NB4 (cell line): ENCODE results near the gene TRMT11.

Experiments
- DNase-seq: peaks from one replicate; pipeline ENCODE4 v3.0.0; 2010; ENCODE audit warnings: low read depth
- H3K4me3 ChIP-seq: one replicate; pipeline ENCODE4 v1.5.1; 2011; ENCODE audit warnings: mild to moderate bottlenecking, low read depth, low read length, moderate library complexity
- MYC ChIP-seq: IDR thresholded peaks from 2 replicates; pipeline ENCODE4 v1.6.1; 2011; ENCODE audit warnings: low read depth, low read length
- POLR2A ChIP-seq: IDR thresholded peaks from 2 replicates; pipeline ENCODE4 v1.6.1; 2011; ENCODE audit warnings: mild to moderate bottlenecking; ENCODE audit not compliant: insufficient read length; ENCODE audit errors: extremely low read depth
- TF ChIP-seq, protein P1 (sequence below): IDR thresholded peaks from 2 replicates; pipeline ENCODE4 v1.6.1; 2011; ENCODE audit warnings: low read depth, low read length
- TF ChIP-seq, protein P2 (sequence below): IDR thresholded peaks from one replicate; pipeline ENCODE4 v1.5.1; 2012; ENCODE audit warnings: low read depth, low read length

Gene TRMT11

DNA sequence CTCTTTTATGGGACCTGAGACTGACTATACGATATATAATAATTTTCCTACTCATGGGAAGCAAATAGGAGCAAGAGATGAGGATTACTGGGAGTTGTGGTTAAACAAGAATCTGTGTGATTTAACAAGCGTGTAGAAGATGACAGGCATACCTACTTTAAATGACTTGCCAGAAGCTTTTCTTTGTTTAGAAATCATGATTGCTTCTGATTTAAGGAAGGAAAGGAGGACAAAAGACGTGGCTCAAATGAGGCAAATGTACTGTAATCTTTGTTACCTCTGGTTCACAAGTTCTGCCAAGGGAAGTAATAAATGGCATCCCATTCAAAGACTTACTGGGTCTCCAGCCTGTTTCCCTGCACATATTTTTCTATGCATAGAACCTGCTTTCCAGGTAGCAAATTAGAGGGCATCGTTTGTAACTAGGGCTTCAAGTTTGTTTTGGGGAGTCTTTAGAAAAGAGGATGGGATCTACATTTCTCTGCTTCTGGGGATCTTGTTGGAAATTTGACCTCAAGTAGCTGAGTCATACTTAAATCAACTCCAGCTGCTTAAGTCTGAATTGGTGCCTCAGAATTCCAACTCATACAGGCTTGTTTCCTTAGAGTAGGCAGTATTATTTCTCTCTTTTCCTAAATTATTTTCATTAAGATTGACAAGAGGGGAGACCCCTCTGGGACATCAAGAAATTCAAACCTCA is 2.9 kb upstream of the TRMT11 start:
- DNase-seq: no peak
- no peak overlapping the region for H3K4me3 ChIP-seq
- TF ChIP-seq, protein P1, sequence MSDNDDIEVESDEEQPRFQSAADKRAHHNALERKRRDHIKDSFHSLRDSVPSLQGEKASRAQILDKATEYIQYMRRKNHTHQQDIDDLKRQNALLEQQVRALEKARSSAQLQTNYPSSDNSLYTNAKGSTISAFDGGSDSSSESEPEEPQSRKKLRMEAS: no peak
- TF ChIP-seq, protein P2, sequence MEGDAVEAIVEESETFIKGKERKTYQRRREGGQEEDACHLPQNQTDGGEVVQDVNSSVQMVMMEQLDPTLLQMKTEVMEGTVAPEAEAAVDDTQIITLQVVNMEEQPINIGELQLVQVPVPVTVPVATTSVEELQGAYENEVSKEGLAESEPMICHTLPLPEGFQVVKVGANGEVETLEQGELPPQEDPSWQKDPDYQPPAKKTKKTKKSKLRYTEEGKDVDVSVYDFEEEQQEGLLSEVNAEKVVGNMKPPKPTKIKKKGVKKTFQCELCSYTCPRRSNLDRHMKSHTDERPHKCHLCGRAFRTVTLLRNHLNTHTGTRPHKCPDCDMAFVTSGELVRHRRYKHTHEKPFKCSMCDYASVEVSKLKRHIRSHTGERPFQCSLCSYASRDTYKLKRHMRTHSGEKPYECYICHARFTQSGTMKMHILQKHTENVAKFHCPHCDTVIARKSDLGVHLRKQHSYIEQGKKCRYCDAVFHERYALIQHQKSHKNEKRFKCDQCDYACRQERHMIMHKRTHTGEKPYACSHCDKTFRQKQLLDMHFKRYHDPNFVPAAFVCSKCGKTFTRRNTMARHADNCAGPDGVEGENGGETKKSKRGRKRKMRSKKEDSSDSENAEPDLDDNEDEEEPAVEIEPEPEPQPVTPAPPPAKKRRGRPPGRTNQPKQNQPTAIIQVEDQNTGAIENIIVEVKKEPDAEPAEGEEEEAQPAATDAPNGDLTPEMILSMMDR: no peak
- TF ChIP-seq POLR2A (no peak), MYC (no peak)

DNA sequence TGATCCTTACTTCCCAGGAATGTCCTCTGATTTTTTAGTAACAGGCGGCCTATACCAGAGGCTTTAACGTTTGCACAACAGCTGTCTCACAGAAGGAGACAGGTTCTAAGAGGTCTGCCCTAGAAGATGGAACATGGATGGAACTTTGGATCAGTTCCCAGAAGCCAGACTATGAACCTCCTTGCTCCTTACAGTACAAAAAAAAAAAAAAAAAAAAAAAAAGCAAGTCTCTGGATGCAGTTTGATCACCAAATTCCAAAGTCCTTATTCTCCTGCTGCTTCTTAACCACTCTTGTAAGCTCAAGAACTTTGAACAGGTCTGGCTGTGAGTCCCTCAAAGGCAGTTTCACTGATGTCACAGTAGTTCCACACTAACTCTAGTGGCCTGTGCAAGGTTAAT is 2.0 kb upstream of the TRMT11 start:
- no peak overlapping the region for H3K4me3 ChIP-seq
- TF ChIP-seq POLR2A (no peak), MYC (no peak)
- TF ChIP-seq, protein P2: no peak
- TF ChIP-seq, protein P1: no peak
- DNase-seq: no peak

- TF ChIP-seq, protein P2: no peak
- TF ChIP-seq POLR2A (no peak), MYC (no peak)
- TF ChIP-seq, protein P1: no peak
- no peak for DNase-seq
- H3K4me3 ChIP-seq: peak overlapping the region; percentile 96
Measured at GRCh38 chr6:125985522-125985921, 818 bp upstream of the TRMT11 start.

- peak overlapping the region; percentile 96 for H3K4me3 ChIP-seq
- TF ChIP-seq POLR2A (no peak), MYC (no peak)
- TF ChIP-seq, protein P2: no peak
- TF ChIP-seq, protein P1: no peak; the same call in 1 of the 2 replicates
- no peak for DNase-seq
Measured at GRCh38 chr6:125985979-125986300, 400 bp upstream of the TRMT11 start.

GRCh38 chr6:125987026-125987617 is 782 bp downstream of the TRMT11 start:
- TF ChIP-seq POLR2A: no peak
- peak; percentile 18; the same call in 1 of the 2 replicates for TF ChIP-seq MYC
- TF ChIP-seq, protein P2: no peak
- TF ChIP-seq, protein P1: peak; percentile 82
- peak overlapping the region; percentile 96 for H3K4me3 ChIP-seq
- DNase-seq: peak; percentile 51
